ENCODE measurements around the gene PHF12.

DNA sequence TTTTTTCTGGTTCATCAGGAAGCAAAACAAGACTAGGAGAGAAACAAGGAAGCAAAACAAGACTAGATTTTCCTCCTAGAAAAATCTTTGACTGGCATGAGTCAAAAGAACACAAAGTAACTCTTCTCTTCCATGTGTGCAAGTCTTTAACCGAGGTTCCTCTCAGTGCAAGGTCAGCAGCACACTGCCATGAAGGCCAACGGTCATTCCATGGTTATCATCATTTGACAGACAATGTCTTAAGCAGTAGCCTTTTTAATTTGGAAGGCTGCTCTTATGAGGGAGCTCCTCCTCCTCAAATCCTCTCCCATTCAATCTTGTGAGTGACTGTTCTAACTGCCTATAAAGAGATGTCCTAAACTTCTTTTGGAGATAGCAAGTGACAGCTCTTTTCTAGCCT lies 33.0 kb downstream of the PHF12 start:
- no peak for TF ChIP-seq TEAD4 (IDR thresholded peaks at IDR 0.05)
- no peak for TF ChIP-seq RAD21 (IDR thresholded peaks at IDR 0.05; ENCODE audit: low read depth)
- TF ChIP-seq TCF12 (IDR thresholded peaks at IDR 0.05; ENCODE audit: low read depth), result no peak
- TF ChIP-seq YY1 (IDR thresholded peaks at IDR 0.05; ENCODE audit: low read depth), result no peak
- no peak for TF ChIP-seq EP300 (IDR thresholded peaks at IDR 0.05; ENCODE audit: borderline replicate concordance)
- no peak for TF ChIP-seq ZBTB7A (IDR thresholded peaks at IDR 0.05; ENCODE audit: low read depth)
- no peak for TF ChIP-seq CREB1 (IDR thresholded peaks at IDR 0.05; ENCODE audit: low read depth)
- no peak for TF ChIP-seq USF1 (IDR thresholded peaks at IDR 0.05)
- no peak for TF ChIP-seq NFIC (IDR thresholded peaks at IDR 0.05)
- TF ChIP-seq, protein P1, sequence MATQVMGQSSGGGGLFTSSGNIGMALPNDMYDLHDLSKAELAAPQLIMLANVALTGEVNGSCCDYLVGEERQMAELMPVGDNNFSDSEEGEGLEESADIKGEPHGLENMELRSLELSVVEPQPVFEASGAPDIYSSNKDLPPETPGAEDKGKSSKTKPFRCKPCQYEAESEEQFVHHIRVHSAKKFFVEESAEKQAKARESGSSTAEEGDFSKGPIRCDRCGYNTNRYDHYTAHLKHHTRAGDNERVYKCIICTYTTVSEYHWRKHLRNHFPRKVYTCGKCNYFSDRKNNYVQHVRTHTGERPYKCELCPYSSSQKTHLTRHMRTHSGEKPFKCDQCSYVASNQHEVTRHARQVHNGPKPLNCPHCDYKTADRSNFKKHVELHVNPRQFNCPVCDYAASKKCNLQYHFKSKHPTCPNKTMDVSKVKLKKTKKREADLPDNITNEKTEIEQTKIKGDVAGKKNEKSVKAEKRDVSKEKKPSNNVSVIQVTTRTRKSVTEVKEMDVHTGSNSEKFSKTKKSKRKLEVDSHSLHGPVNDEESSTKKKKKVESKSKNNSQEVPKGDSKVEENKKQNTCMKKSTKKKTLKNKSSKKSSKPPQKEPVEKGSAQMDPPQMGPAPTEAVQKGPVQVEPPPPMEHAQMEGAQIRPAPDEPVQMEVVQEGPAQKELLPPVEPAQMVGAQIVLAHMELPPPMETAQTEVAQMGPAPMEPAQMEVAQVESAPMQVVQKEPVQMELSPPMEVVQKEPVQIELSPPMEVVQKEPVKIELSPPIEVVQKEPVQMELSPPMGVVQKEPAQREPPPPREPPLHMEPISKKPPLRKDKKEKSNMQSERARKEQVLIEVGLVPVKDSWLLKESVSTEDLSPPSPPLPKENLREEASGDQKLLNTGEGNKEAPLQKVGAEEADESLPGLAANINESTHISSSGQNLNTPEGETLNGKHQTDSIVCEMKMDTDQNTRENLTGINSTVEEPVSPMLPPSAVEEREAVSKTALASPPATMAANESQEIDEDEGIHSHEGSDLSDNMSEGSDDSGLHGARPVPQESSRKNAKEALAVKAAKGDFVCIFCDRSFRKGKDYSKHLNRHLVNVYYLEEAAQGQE (IDR thresholded peaks at IDR 0.05; ENCODE audit: low read depth), result no peak
- TF ChIP-seq TAF1 (IDR thresholded peaks at IDR 0.05; ENCODE audit: low read depth), result no peak
- no peak for TF ChIP-seq FOXM1 (IDR thresholded peaks at IDR 0.05; ENCODE audit: borderline replicate concordance, low read depth)
